NT2/D1 (cell line): Measurements from ENCODE around the gene SH3PXD2B.

Source experiments
- DNase-seq: peaks from one replicate; pipeline ENCODE4 v3.0.0-alpha.2; 2011; ENCODE audit warnings: low read depth, low spot score
- H3K27me3 ChIP-seq: 2 replicates; pipeline ENCODE4 v1.6.0; 2011; ENCODE audit warnings: mild to moderate bottlenecking; ENCODE audit not compliant: insufficient read length, insufficient read depth
- H3K36me3 ChIP-seq: 2 replicates; pipeline ENCODE4 v1.6.1; 2011; ENCODE audit warnings: mild to moderate bottlenecking, low read length, mixed read lengths; ENCODE audit not compliant: insufficient read depth, insufficient read length
- H3K4me1 ChIP-seq: 2 replicates; pipeline ENCODE4 v1.5.1; 2011; ENCODE audit not compliant: insufficient read depth, insufficient read length
- H3K4me3 ChIP-seq: 2 replicates; pipeline ENCODE4 v1.5.1; 2011; ENCODE audit warnings: low read depth; ENCODE audit not compliant: insufficient read length
- H3K9ac ChIP-seq: 2 replicates; pipeline ENCODE4 v1.6.0; 2011; ENCODE audit warnings: low read depth; ENCODE audit not compliant: insufficient read length
- H3K9me3 ChIP-seq: 2 replicates; pipeline ENCODE4 v1.5.1; 2011; ENCODE audit warnings: mild to moderate bottlenecking, low read length; ENCODE audit not compliant: insufficient read depth
- SUZ12 ChIP-seq: IDR thresholded peaks from 2 replicates; pipeline ENCODE4 v1.6.1; 2011; ENCODE audit not compliant: insufficient read length, insufficient read depth; ENCODE audit errors: extremely low read depth
- YY1 ChIP-seq: IDR thresholded peaks from 2 replicates; pipeline ENCODE4 v1.6.1; 2011; ENCODE audit not compliant: insufficient read length, insufficient read depth
- ZNF274 ChIP-seq: IDR thresholded peaks from 2 replicates; pipeline ENCODE4 v1.6.1; 2011; ENCODE audit warnings: mild to moderate bottlenecking, low read depth, low read length

Gene SH3PXD2B

GRCh38 chr5:172478256-172478655, 23.9 kb upstream of the SH3PXD2B start:
- Histone ChIP-seq H3K9ac (no peak overlapping the region), H3K27me3 (no peaks in the 10 kb centered on the region), H3K9me3 (no peaks in the 10 kb centered on the region), H3K4me3 (no peak overlapping the region), H3K4me1 (peaks cover 7% of the 10 kb centered on the region), H3K36me3 (no peaks in the 10 kb centered on the region)
- DNase-seq: no peak
- TF ChIP-seq ZNF274 (no peak), YY1 (no peak)

GRCh38 chr5:172477466-172477865, 23.1 kb upstream of the SH3PXD2B start:
- TF ChIP-seq YY1: no peak
- TF ChIP-seq SUZ12: no peak
- no peak for TF ChIP-seq ZNF274
- no peak for DNase-seq
- H3K36me3 ChIP-seq: no peaks in the 10 kb centered on the region
- H3K4me3 ChIP-seq: no peak overlapping the region
- H3K27me3 ChIP-seq: no peaks in the 10 kb centered on the region
- H3K9ac ChIP-seq: no peak overlapping the region
- H3K4me1 ChIP-seq: peaks cover 7% of the 10 kb centered on the region
- H3K9me3 ChIP-seq: no peaks in the 10 kb centered on the region

- H3K27me3 ChIP-seq: no peaks in the 10 kb centered on the region
- no peak overlapping the region for H3K9ac ChIP-seq
- TF ChIP-seq YY1 (no peak), SUZ12 (no peak), ZNF274 (no peak)
- H3K36me3 ChIP-seq: no peaks in the 10 kb centered on the region
- DNase-seq: no peak
- no peak overlapping the region for H3K4me3 ChIP-seq
- no peaks in the 10 kb centered on the region for H3K9me3 ChIP-seq
- peaks cover 2% of the 10 kb centered on the region for H3K4me1 ChIP-seq
Observed at GRCh38 chr5:172474293-172474692, 20.0 kb upstream of the SH3PXD2B start.

GRCh38 chr5:172473427-172473826, 19.1 kb upstream of the SH3PXD2B start:
- H3K4me3 ChIP-seq: no peak overlapping the region
- DNase-seq: no peak
- no peak for TF ChIP-seq YY1
- no peak for TF ChIP-seq ZNF274
- no peak for TF ChIP-seq SUZ12
- no peaks in the 10 kb centered on the region for H3K27me3 ChIP-seq
- no peak overlapping the region for H3K9ac ChIP-seq
- H3K36me3 ChIP-seq: no peaks in the 10 kb centered on the region
- no peaks in the 10 kb centered on the region for H3K4me1 ChIP-seq
- no peaks in the 10 kb centered on the region for H3K9me3 ChIP-seq

GRCh38 chr5:172469697-172470096, 15.4 kb upstream of the SH3PXD2B start:
- no peak overlapping the region for H3K4me3 ChIP-seq
- H3K9me3 ChIP-seq: no peaks in the 10 kb centered on the region
- no peak for DNase-seq
- no peaks in the 10 kb centered on the region for H3K36me3 ChIP-seq
- H3K27me3 ChIP-seq: no peaks in the 10 kb centered on the region
- no peak for TF ChIP-seq SUZ12
- TF ChIP-seq YY1: no peak
- no peak for TF ChIP-seq ZNF274
- H3K4me1 ChIP-seq: no peaks in the 10 kb centered on the region
- no peak overlapping the region for H3K9ac ChIP-seq

- TF ChIP-seq YY1: no peak
- TF ChIP-seq ZNF274: no peak
- no peak for TF ChIP-seq SUZ12
- Histone ChIP-seq H3K4me1 (no peaks in the 10 kb centered on the region), H3K36me3 (no peaks in the 10 kb centered on the region), H3K4me3 (no peak overlapping the region), H3K27me3 (peaks cover 5% of the 10 kb centered on the region), H3K9me3 (no peaks in the 10 kb centered on the region), H3K9ac (no peak overlapping the region)
- no peak for DNase-seq
Observed at GRCh38 chr5:172466062-172466461, 11.7 kb upstream of the SH3PXD2B start.

GRCh38 chr5:172463031-172463430, 8.7 kb upstream of the SH3PXD2B start:
- H3K4me1 ChIP-seq: no peaks in the 10 kb centered on the region
- H3K9ac ChIP-seq: no peak overlapping the region
- H3K4me3 ChIP-seq: no peak overlapping the region
- DNase-seq: no peak
- TF ChIP-seq ZNF274 (no peak), SUZ12 (no peak), YY1 (no peak)
- H3K27me3 ChIP-seq: peaks cover 10% of the 10 kb centered on the region
- H3K9me3 ChIP-seq: no peaks in the 10 kb centered on the region
- H3K36me3 ChIP-seq: no peaks in the 10 kb centered on the region

- no peak for DNase-seq
- peaks cover 9% of the 10 kb centered on the region for H3K4me1 ChIP-seq
- H3K9me3 ChIP-seq: no peaks in the 10 kb centered on the region
- H3K4me3 ChIP-seq: no peak overlapping the region
- H3K9ac ChIP-seq: no peak overlapping the region
- no peaks in the 10 kb centered on the region for H3K36me3 ChIP-seq
- TF ChIP-seq SUZ12 (no peak), ZNF274 (no peak), YY1 (no peak)
- peaks cover 10% of the 10 kb centered on the region for H3K27me3 ChIP-seq
Observed at GRCh38 chr5:172459783-172460165, 5.4 kb upstream of the SH3PXD2B start.
